Stimulated activated CD4-positive, alpha-beta T cell treated with anti-CD3 and anti-CD28 coated beads, Interleukin-1b, Interleukin-23, amount 100 ng/mL, for 24 hours (primary cell): ENCODE data around the gene STK39.
"Not testable (repeated sequence)": the region's sequence is repeated elsewhere in the genome, so short reads cannot be mapped to it uniquely, and the experiment has no call there.

Experiments used
- DNase-seq, 4 experiments: peaks; one replicate each; pipeline ENCODE4 v3.0.0-alpha.2; 2020; ENCODE audit warnings: low read depth in 4 of 4, low spot score in 1 of 4

STK39 gene

GRCh38 chr2:168138374-168138773 lies 109.0 kb downstream of the STK39 start:
- DNase-seq, result no peak

- no peak for DNase-seq
These were observed 109.8 kb downstream of the STK39 start for GRCh38 chr2:168137510-168138180.

GRCh38 chr2:168136392-168136977 lies 110.9 kb downstream of the STK39 start:
- no peak for DNase-seq

DNA sequence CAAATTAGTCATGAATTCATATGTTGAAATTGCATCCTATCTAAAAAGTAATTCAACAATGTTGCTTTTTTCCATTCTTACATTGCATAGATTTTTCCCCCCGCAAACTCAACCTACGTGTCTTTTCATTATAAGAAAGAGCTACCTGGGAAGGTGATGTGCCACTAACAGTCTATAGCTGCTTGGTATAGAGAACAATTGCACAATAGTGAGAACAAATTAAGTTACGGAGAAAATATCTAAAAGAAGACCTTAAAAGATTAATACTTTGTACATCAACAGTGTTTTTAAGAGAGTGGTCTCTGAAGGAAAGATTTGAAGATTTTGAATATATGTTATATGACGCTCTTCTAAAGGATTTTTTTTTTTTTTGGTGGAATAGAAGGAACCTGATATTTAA lies 111.8 kb downstream of the STK39 start:
- no peak for DNase-seq

- no peak for DNase-seq
These were observed 112.3 kb downstream of the STK39 start for GRCh38 chr2:168135121-168135520.

GRCh38 chr2:168134485-168134884 lies 112.9 kb downstream of the STK39 start:
- no peak for DNase-seq

DNA sequence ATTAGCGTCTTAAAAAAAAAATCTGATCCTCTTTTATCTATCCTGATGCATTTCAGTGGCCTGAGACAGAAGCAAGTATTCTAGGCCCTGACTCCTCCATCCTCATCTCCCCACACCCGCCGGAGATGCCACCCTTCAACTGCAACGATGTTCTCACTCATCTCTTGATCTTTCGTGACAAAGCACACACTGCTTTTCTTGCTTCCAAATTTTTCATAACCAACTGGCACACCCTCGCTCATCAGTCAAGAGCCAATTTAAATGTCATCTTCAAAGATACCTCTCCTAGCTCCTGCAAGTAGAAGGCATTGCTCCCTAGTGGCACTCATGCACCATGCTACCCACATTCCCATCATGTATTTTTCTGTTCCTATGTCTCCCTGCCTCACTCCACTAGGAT lies 115.0 kb downstream of the STK39 start:
- DNase-seq, result no peak

DNA sequence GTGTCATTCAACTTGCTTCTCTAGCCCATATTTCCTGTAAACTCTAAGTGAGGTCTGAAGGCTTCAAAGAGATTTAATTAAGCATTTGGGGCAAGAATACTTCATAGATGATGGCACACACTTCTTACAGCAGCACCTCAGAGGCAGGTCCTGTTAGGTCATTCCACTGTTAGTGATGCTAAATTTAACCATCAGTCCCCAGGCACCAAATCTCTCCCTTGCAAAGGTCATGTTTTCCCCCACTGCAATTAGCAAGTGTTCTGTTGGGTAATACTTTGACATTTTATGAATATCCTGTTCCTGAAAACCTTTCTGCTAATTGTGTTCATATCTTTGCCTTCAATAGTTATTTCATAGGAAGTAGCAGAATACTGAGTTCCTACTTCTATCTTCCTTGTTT lies 117.0 kb downstream of the STK39 start:
- DNase-seq, result no peak

DNA sequence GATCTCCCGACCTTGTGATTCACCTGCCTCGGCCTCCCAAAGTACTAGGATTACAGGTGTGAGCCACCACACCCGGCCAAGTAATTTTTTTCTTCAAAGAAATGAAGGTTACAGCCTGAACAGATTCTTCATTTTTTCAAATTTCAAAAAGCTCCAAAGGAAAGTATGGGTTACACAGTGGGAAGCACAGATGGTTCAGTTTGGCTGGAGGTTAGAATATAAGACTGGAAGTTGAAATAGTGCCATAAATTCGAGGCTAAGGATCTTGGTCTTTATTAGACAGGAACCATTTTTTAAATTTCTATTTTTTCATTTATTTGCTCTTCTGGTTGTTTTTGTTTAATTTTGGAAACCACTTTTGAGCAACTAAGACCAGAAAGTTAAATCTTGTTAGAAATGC lies 120.0 kb downstream of the STK39 start:
- no peak for DNase-seq

DNA sequence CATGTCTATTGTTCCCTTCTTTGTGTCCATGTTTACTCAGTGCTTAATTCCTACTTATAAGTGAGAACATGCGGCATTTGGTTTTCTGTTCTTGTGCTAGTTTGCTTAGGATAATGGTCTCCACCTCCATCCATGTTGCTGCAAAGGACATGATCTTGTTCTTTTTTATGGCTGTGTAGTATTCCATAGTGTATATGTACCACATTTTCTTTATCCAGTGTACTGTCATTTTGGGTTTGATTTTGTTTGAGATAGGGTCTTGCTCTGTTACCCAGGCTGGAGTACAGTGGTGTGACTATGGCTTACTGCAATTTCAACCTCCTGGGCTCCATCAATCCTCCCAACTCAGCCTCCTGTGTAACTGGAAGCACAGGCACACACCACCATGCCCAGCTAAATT lies 125.2 kb downstream of the STK39 start:
- not testable (repeated sequence) for DNase-seq

- DNase-seq, result no peak
These were observed 126.7 kb downstream of the STK39 start for GRCh38 chr2:168120730-168121129.

DNA sequence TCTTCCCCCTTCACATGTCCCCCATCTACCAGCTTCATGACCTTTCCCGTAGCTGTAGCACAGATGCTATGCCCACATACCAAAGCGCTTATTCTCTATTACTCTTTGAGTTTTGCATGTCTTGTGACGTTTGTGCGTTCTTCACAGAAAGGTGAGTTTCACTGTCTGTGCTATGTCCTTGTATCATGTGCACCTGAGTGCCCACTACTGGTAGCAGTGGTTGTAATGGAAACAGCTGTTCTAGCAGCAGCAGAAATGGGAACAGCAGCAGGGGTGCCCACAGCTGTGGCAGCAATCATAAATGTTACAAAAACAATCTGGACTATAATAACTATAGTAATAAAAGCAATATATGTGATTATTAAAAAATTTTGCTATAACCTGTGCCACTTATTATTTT lies 127.1 kb downstream of the STK39 start:
- no peak for DNase-seq

- DNase-seq, result no peak
These were observed 127.8 kb downstream of the STK39 start for GRCh38 chr2:168119515-168120141.

DNA sequence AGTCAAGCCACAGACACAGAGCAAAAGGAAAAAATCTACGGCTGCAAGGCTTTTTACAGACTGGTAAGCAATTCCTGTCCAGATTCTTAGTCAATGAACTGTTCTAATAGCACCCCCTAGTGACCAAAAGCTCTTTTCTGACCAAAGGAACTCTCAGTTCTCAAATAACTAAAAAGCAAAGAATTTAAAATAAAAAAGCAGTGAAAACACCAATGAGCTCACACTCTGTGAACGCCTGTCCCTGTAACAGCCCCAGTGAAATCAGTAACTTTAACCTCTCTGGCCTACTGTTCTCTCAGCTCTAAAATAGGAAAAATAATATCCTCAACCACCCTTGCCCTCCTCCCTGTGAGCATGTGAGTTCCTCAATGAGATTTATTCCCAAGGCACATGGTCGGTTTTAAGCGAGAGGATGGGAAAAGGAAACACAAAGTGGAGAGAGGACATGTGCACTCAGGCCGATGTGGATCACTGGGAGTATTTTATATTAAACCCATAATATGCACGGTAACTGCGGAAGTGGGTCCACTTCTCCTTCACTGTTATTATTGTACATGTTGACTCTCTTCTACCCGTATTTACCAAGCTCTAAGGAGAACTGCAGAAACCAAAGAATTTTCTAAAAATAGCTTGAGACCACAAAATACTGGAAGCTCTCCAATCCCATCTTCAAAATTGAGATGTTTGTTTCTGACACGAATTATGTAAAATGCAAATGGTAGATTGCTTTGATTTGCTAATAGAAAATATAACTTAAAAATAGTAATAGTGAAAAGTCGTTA lies 128.5 kb downstream of the STK39 start:
- no peak for DNase-seq

DNA sequence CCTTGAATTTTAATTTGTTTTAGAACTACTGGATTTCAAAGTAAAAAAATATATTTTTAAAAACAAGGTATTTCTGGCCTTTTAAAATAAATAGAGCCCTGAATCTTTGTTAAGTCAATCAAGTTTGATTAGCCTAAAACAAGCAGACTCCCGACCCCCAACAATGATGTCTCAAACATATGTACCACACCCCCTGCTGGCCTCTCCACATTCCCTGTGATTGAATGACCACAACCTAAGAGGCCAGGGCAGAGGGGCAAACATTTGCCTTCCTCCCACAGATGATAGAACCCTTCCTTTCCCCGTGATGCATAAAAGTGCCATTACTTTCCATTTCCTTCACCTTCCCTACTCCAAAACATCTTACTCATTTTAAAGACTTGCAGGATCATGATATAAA lies 130.9 kb downstream of the STK39 start:
- no peak for DNase-seq

DNA sequence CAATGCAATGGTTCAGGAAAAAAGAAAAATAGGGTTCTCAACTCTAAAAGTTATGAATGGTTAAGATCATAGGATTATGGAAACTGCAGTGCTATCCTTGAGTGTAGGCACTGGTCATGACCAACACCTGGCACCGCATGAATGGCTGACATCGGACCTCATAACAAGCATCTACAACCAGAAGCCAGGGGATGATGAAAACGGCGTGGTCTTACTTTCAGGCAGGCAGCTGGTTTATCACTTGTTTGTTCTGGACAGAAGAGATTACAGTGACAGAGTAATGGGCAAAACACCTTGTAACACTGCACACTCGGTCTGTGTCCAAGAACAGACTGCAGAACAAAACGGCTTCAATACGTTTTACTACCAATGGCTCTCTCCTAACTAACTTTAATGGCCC lies 132.8 kb downstream of the STK39 start:
- no peak for DNase-seq

GRCh38 chr2:168114040-168114439 lies 133.4 kb downstream of the STK39 start:
- no peak for DNase-seq

- no peak for DNase-seq
These were observed 140.1 kb downstream of the STK39 start for GRCh38 chr2:168107322-168107721.

DNA sequence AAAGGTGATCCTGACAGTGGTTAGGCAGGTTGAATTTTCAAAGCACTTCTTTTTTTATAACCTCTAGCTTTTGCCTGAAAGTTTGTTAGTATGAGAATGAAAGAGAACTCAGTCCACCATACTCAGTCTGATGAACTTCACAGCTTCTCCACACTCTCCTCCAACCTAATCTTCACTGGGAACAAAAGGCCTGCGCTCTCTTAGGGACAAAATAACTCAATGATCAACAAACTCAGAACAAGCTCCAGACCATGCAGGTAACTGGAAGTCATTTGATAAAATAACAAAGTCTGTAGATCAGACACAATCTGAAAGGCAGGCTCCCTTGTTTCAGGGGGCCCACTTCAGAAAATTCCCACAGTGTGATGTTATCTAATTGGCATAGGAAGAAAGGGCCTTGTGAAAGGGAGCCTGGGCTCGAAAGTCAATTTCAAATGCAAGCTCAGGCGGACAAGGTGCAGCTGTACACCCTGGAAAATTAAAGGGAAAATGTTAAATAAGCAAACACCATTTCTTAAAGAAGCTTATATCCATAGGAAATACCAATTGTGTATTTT lies 142.2 kb downstream of the STK39 start:
- no peak for DNase-seq

GRCh38 chr2:168097431-168097830 lies 150.0 kb downstream of the STK39 start:
- no peak for DNase-seq

- DNase-seq, result no peak
These were observed 151.2 kb downstream of the STK39 start for GRCh38 chr2:168096158-168096557.

- DNase-seq, result no peak
These were observed 155.4 kb downstream of the STK39 start for GRCh38 chr2:168091986-168092385.
